Loucy (cell line): ENCODE results near the gene IL15RA.

Experiments used
- H2AFZ ChIP-seq: fragments of 200-600 bp; sonication (generic); 2 replicates; pipeline ENCODE4 v1.6.0; 2016; ENCODE audit warnings: antibody characterized with exemption, mild to moderate bottlenecking, low read length, moderate library complexity
- H3F3A ChIP-seq: fragments of 200-600 bp; 2 replicates; pipeline ENCODE4 v1.6.0; 2016; ENCODE audit warnings: antibody characterized with exemption, low read depth, mild to moderate bottlenecking
- H3K27me3 ChIP-seq: fragments of 200-600 bp; sonication (generic); 2 replicates; pipeline ENCODE4 v1.6.1; 2014; ENCODE audit warnings: low read length, mild to moderate bottlenecking; ENCODE audit not compliant: insufficient read depth, poor library complexity, severe bottlenecking
- H3K36me3 ChIP-seq: fragments of 200-600 bp; sonication (generic); 2 replicates; pipeline ENCODE4 v1.6.1; 2016; ENCODE audit warnings: low read length; ENCODE audit not compliant: insufficient read depth
- H3K4me1 ChIP-seq: fragments of 200-600 bp; sonication (generic); 2 replicates; pipeline ENCODE4 v1.5.1; 2014; ENCODE audit warnings: low read length, mild to moderate bottlenecking; ENCODE audit not compliant: insufficient read depth, poor library complexity, severe bottlenecking
- H3K4me2 ChIP-seq: fragments of 200-600 bp; sonication (generic); 2 replicates; pipeline ENCODE4 v1.6.0; 2014; ENCODE audit warnings: antibody characterized with exemption, low read length, low read depth, mild to moderate bottlenecking; ENCODE audit not compliant: poor library complexity, severe bottlenecking
- H3K4me3 ChIP-seq: fragments of 200-600 bp; sonication (generic); 2 replicates; pipeline ENCODE4 v1.5.1; 2014; ENCODE audit warnings: low read length, mild to moderate bottlenecking, mixed read lengths; ENCODE audit not compliant: poor library complexity, severe bottlenecking
- H3K79me2 ChIP-seq: fragments of 200-600 bp; sonication (generic); 2 replicates; pipeline ENCODE4 v1.6.1; 2014; ENCODE audit warnings: low read length; ENCODE audit not compliant: insufficient read depth
- H3K9ac ChIP-seq: fragments of 200-600 bp; sonication (generic); 2 replicates; pipeline ENCODE4 v1.6.0; 2014; ENCODE audit warnings: mild to moderate bottlenecking, low read depth, low read length, moderate library complexity; ENCODE audit not compliant: poor library complexity, severe bottlenecking
- H3K9me2 ChIP-seq: fragments of 200-600 bp; sonication (generic); replicated peaks from 2 replicates; pipeline ENCODE4 v1.6.1; 2016; ENCODE audit warnings: low read depth, low read length, mixed read lengths
- H3K9me3 ChIP-seq: fragments of 200-600 bp; sonication (generic); 2 replicates; pipeline ENCODE4 v1.6.1; 2014; ENCODE audit warnings: mild to moderate bottlenecking, antibody characterized with exemption, low read length, low read depth; ENCODE audit not compliant: insufficient read depth
- H4K20me1 ChIP-seq: fragments of 200-600 bp; sonication (generic); 2 replicates; pipeline ENCODE4 v1.6.0; 2014; ENCODE audit warnings: antibody characterized with exemption, low read length, mild to moderate bottlenecking; ENCODE audit not compliant: insufficient read depth, poor library complexity, severe bottlenecking
- CTCF ChIP-seq: fragments of 200-600 bp; sonication (generic); conservative IDR thresholded peaks from 2 replicates; pipeline ENCODE4 v1.5.1; 2014; ENCODE audit warnings: mild to moderate bottlenecking, antibody characterized with exemption, low read length
- EZH2phosphoT487 ChIP-seq: fragments of 200-600 bp; IDR thresholded peaks from 2 replicates; pipeline ENCODE4 v1.6.1; 2018; ENCODE audit warnings: antibody characterized with exemption, mild to moderate bottlenecking, moderate library complexity, borderline replicate concordance

IL15RA gene

GRCh38 chr10:5945561-5946418, 31.6 kb downstream of the IL15RA start:
- Histone ChIP-seq H3K4me3 (no peak overlapping the region), H3F3A (no peaks in the 10 kb centered on the region), H3K79me2 (no peaks in the 10 kb centered on the region), H2AFZ (no peak overlapping the region; the same call in 1 of the 2 replicates), H3K4me1 (no peaks in the 10 kb centered on the region), H3K4me2 (no peak overlapping the region), H3K9ac (no peak overlapping the region), H3K27me3 (no peaks in the 10 kb centered on the region), H3K36me3 (no peaks in the 10 kb centered on the region), H4K20me1 (no peaks in the 10 kb centered on the region), H3K9me3 (no peaks in the 10 kb centered on the region), H3K9me2 (no peaks in the 10 kb centered on the region)
- TF ChIP-seq CTCF (no peak), EZH2phosphoT487 (no peak)

- Histone ChIP-seq H3K4me2 (no peak overlapping the region), H3K4me3 (no peak overlapping the region), H3K79me2 (no peaks in the 10 kb centered on the region), H3K27me3 (no peaks in the 10 kb centered on the region), H3F3A (no peaks in the 10 kb centered on the region), H4K20me1 (no peaks in the 10 kb centered on the region), H3K9me2 (no peaks in the 10 kb centered on the region), H3K36me3 (no peaks in the 10 kb centered on the region), H3K9ac (no peak overlapping the region), H3K4me1 (no peaks in the 10 kb centered on the region), H3K9me3 (no peaks in the 10 kb centered on the region), H2AFZ (no peak overlapping the region)
- TF ChIP-seq CTCF (no peak), EZH2phosphoT487 (no peak)
Observed at GRCh38 chr10:5945190-5945509, 32.2 kb downstream of the IL15RA start.

- Histone ChIP-seq H2AFZ (no peak overlapping the region), H3F3A (no peaks in the 10 kb centered on the region), H3K27me3 (no peaks in the 10 kb centered on the region), H3K9ac (no peak overlapping the region), H3K4me3 (no peak overlapping the region), H3K4me2 (no peak overlapping the region), H3K36me3 (no peaks in the 10 kb centered on the region), H3K9me3 (no peaks in the 10 kb centered on the region), H3K4me1 (no peaks in the 10 kb centered on the region), H3K9me2 (no peaks in the 10 kb centered on the region), H4K20me1 (no peaks in the 10 kb centered on the region), H3K79me2 (no peaks in the 10 kb centered on the region)
- TF ChIP-seq EZH2phosphoT487 (no peak), CTCF (no peak)
Observed at GRCh38 chr10:5944389-5945189, 32.8 kb downstream of the IL15RA start.
